H54 (cell line): ENCODE data around the gene GOSR2.

Experiments
- DNase-seq: peaks from one replicate; pipeline ENCODE4 v3.0.0; 2011; ENCODE audit warnings: low spot score, mixed read lengths; ENCODE audit not compliant: insufficient read length
- FAIRE-seq: peaks from 3 replicates; lab custom pipeline; 2011; peaks lifted over from hg19 to GRCh38; lab: Jason Lieb, UNC
- POLR2A ChIP-seq: IDR thresholded peaks from 2 replicates; pipeline ENCODE4 v1.6.1; 2011; ENCODE audit warnings: low read depth, mild to moderate bottlenecking, low read length

Gene GOSR2

DNA sequence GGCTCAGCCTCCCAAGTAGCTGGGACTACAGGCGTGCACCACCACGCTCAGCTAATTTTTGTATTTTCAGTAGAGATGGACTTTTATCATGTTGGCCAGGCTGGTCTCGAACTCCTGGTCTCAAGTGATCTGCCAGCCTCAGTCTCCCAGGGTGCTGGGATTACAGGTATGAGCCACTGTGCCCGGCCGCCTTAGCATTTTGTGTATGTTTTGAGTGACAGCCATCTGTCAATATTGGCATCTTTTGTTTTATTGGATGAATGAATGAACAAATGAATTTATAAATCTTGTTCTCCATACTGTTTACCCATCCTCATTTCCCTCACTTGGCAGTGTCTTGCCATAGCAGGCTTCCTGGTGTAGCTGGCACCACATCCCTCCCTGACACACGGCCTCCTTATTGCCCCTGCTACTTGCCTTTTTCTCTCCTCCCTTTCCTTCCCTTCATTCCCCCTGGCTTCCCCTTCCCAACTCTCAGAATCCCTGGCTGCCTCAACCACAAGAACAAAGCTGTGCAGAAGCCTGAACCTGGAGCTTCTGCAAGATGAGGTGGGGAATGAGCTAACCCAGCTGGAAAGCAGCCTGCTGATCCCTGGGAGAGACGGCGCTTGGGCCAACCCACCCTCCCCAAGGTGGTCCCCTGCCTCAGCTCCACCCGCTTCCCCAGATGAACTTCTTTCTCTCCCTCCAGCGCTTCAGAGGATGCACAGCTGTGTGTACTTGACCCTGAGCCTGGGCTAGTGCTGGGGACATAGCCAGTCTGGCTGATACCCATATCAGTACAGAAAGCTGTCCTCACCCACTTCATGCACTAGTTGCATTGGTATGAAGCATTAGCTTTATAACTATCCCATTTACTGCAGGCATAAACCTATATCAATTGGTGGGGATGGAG is 37.3 kb upstream of the GOSR2 start:
- FAIRE-seq (no peak), DNase-seq (no peak)
- no peak for TF ChIP-seq POLR2A

GRCh38 chr17:46886310-46886663 is 36.7 kb upstream of the GOSR2 start:
- no peak for TF ChIP-seq POLR2A
- FAIRE-seq (no peak), DNase-seq (no peak)

GRCh38 chr17:46887717-46888116 is 35.2 kb upstream of the GOSR2 start:
- TF ChIP-seq POLR2A, result no peak
- no peak for FAIRE-seq

DNA sequence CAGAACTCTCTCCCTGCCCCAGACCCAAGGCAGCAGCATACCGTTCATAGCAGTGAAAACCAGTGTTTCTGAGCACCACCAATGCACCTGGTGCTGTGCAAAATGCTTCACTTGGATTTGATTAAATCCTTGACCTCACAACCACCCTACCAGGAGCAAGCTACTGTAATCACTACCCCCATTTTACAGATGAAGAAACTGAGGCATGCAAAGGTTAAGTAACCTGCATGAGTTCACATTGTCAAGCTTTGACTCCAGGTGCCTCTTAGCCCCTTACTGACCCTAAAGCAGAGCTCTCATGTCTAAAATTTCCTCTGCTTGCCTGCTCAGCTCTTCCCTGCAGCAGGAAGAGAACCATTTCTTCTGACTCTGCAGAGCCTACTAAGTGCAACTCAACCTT is 34.2 kb upstream of the GOSR2 start:
- no peak for TF ChIP-seq POLR2A
- FAIRE-seq, result no peak
- DNase-seq, result no peak

More at GRCh38 chr17:46887717-46888116, 35.2 kb upstream of the GOSR2 start:
- DNase-seq, result no peak

DNA sequence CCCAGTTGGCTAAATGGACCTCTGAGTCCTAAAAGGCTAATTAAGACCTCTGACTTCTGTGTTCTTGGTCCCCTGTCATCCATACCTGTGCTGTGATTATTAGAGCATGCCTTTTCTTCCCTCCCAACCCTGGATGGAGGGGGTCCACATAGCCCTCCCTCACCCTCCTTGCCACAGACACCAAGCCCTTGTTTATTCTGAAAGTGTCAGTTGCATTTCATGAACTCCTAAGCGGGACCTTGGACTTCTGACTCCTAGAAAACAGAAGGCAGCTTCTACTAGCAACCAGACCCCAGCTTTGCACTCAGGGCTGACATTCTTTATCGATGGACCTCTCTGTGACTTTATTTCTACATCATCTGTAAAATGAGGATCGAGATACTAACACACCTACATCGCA is 33.4 kb upstream of the GOSR2 start:
- FAIRE-seq (no peak), DNase-seq (no peak)
- no peak for TF ChIP-seq POLR2A

DNA sequence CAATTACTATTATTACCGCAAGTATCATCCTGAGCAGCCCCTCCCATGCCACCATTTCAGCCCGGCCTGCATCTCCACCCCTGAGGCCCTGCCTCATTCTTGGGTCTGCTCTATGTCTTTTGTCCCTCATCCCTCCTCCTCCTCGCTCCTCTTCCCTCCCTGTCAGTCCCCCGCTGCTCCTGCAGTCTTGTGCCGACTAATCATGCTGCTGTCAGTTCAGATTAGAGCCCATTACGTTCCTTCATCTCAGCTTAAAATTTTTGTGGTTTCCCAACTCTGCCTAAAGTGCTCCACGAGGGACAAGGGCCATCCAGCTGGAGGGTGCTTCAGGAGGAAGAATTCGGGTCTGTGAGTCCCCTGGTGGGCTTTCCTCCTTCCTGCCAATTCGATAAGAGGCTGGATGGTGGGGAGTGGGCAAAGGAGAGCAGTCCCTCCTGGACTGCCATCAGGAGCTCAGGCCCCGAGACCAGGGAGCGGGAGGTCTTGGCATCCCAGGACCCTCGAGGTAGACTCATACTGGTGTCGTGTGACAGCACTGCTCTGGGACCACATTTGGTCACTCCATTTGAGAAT is 32.9 kb upstream of the GOSR2 start:
- DNase-seq (no peak), FAIRE-seq (no peak)
- TF ChIP-seq POLR2A, result no peak

DNA sequence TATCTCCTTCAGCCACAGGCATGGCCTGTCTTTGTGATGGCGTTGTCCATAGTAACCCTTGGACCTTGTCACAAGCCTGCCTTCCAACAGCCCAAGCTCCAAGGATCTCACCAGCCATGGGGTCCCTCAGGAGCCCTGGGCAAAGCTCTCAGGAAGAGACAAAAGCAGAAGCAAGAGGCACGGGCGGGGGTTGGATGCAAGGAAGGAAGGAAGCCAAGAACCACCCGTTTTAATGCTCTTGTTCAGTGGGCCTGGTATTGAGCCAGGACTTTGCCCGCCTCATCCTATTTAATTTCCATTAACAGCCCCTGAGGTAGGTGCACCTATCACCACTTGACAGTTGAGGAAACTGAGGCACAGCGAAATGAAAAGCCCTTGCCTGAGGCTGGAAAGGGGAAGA is 32.3 kb upstream of the GOSR2 start:
- no peak for TF ChIP-seq POLR2A
- no peak for FAIRE-seq
- no peak for DNase-seq

- no peak for DNase-seq
- TF ChIP-seq POLR2A, result no peak
- no peak for FAIRE-seq
Measured at GRCh38 chr17:46892192-46892703, 30.7 kb upstream of the GOSR2 start.

GRCh38 chr17:46894024-46894423 is 28.9 kb upstream of the GOSR2 start:
- no peak for TF ChIP-seq POLR2A
- FAIRE-seq (no peak), DNase-seq (no peak)

GRCh38 chr17:46894476-46895151 is 28.3 kb upstream of the GOSR2 start:
- DNase-seq, result no peak
- TF ChIP-seq POLR2A, result no peak
- FAIRE-seq, result no peak

DNA sequence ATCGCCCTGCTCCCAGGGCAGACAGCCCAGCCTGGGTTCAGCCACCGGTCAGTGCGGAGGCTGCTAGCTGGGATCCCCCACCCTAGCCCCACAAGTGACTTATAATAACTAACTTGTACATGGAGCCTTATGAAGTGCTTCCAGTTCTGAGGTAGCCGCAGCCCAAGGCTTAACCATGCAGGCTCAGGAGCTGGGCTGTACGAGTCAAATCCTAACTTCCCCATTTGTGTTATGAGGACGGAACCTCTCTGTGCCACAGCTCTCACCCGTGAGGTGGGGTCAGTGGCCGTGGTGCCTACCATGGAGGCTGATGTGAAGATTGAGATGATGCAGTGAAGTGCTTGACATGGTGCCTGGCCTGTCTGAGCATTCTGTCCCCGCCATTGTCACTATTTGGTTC is 27.8 kb upstream of the GOSR2 start:
- no peak for TF ChIP-seq POLR2A
- DNase-seq (no peak), FAIRE-seq (no peak)

DNA sequence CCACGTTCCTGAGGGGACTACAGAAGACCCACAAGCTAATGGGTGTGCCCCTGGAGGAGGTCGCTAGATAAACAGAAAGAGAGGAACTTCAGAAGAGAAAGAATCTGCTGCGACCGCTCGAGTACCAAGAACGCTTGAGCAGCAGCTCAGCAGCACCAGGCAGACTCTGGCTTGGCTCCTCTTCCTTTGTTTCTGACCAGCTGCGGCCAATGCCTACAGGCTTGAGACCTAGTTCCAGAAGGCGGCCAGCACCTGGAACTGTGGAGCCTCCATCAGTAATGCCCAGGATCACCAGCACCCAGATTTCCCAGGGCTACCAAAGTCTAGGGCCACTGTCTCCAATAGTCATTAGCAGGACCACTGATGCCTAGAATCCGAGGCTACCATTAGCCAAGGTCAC is 26.0 kb upstream of the GOSR2 start:
- FAIRE-seq (no peak), DNase-seq (no peak)
- no peak for TF ChIP-seq POLR2A

DNA sequence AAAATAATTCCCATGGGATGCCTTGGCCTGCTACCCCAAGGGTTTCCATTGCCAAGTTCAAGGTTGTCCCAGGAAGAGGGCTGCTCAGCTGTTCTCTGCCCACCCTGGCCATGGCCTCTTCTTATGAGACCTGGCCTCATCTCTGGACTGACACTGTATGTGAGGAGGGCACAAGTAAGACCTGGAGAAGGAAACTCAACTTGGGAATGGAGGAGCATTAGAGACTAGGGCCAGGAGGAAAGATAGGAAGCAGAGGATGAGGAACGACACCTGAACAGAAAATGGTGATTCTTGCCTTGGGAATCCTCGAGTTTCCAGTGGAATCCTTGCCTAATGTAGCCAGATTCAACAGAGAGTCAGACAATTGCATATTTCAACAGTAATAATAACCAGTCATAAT is 24.6 kb upstream of the GOSR2 start:
- FAIRE-seq, result no peak
- no peak for TF ChIP-seq POLR2A
- no peak for DNase-seq

DNA sequence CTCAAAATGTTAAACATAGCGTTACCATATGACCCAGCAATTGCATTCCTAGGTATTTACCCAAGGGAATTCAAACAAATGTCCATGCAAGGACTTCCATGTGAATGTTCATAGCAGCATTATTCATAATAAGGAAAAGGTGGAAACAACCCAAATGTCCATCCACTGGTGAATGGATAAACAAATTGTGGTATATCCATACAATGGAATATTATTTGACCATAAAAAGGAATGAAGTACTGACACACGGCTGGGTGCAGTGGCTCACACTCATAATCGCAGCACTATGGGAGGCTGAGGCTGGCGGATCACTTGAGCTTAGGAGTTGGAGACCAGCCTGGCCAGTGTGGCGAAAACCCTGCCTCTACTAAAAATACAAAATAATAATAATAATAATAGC is 24.1 kb upstream of the GOSR2 start:
- no peak for TF ChIP-seq POLR2A
- FAIRE-seq, result no peak
- no peak for DNase-seq
